ENCODE data around the gene DCP1B.

DCP1B gene

GRCh38 chr12:2004113-2004929, at the start of gene DCP1B:
TSS of gene DCP1B (minus strand) at chr12:2004457. CDS start at chr12:2004431, 26 bp downstream.
- peak; percentile 97 for DNase-seq (ENCODE audit: low read depth, low spot score)

- DNase-seq (ENCODE audit: low read depth, low spot score) = no peak
These were observed 49.4 kb upstream of the DCP1B start for GRCh38 chr12:2053691-2054090.

- DNase-seq (ENCODE audit: low read depth, low spot score) = no peak
These were observed 48.8 kb upstream of the DCP1B start, which contains the start of gene CACNA1C for GRCh38 chr12:2052826-2053678. TSS of gene CACNA1C (plus strand) at chr12:2052987. CDS start at chr12:2053563, 576 bp downstream.

DNA sequence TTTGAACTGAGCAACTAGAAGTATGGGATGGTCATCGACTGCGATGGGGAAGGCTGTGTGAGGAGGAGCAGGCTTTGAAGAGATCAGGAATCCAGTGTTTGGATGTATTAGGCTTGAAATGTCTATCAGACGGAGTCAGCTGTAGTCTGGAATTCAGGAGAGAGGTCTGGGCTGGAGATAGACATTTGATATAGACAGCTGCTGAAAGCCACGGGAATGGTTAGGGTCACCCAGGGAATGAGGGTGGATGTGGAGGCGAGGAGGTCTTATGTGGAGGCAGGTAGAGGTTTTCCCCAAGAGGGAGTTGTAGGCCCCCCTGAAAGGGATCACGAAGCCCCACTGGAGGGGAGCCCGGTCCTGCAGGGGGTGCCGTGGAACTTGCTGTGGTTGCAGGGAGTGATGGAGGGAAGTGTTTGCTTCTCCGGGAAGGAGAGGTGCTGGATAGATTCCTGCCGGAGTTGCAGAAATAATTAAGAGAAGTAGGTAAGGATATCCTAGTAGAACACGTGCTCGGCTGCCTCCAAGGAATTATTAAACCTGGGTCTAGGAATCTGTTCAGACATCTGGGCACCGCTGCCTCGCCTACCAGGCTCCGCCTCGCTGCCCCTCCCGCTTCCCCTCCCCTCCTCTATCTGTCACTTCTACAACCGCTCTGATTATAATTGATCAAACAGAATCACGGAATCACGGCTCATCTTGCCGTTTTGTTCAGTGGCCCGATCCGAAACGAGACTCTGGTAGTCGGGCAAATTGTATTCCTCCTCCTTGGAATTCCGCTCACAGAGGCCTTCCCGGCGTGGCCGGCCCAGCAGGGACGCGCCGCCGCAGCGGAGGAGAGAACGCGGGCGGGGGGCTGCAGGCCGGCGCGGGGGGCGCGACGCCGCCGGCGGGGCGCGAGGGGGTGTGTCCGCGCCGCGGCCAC, 47.7 kb upstream of the DCP1B start:
- no peak for DNase-seq (ENCODE audit: low read depth, low spot score)

DNA sequence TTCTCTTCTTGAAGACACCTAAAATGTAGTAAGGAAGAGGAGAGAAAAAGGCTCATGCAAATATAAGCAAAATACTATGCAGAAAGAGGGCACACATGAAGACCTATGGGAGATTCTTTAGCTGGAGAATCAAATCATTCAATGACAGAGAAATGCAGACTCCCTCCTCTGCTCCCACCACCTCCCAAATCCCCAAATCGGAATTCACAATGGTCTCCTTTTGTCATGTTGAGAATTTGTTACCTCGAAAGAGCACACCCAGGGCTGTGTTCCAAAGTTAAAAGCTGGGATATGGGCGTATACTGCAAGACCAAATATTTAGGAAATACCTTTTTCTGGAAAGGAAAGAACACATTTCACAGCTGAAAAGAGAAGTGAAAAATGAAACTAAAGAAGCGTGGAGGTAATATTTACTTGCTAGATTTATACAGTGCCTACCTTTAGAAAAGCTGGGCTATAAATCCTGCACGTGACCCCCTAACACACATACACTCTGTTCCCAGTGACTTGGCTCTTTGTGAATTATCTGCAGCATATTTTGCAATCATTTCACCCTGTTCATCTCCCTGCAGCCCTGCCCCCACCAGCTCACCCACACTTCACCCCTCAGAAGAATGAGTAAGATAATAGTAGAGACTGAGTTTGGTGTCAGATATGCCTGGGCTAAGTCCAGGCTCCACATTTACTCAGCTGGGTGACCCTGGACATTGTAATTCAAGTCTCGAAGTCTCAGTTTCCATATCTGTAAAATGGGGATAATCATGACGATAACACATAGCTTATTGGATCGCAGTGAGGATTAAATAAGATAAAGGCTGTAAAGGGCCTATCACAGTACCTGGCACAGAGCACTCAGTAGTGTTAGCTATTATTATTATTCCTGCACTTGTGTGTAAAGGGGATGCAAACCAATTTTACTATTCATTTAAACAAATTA, 45.6 kb upstream of the DCP1B start:
- no peak for DNase-seq (ENCODE audit: low read depth, low spot score)

- DNase-seq (ENCODE audit: low read depth, low spot score) = no peak
These were observed 43.5 kb upstream of the DCP1B start for GRCh38 chr12:2047752-2048151.

- no peak for DNase-seq (ENCODE audit: low read depth, low spot score)
These were observed 42.7 kb upstream of the DCP1B start for GRCh38 chr12:2046957-2047356.

DNA sequence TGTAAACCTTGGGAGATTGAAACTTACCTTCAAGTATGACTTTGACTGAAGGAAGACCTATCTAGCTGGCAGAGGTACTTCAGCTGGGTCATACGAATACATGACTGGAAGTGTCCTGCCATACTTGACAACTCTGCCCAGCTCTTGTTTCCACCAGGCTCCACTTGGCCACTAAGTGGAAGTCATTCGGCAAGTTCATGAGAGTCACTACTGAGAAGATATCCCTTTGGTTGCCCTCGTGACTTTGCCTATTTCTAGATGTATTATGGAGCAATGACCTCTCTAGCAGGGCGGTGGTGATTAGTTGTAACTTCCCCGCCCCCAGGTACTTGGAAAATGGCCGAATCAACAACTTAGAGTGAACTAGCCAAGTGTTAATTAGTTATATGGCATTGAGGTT, 39.9 kb upstream of the DCP1B start:
- no peak for DNase-seq (ENCODE audit: low read depth, low spot score)

DNA sequence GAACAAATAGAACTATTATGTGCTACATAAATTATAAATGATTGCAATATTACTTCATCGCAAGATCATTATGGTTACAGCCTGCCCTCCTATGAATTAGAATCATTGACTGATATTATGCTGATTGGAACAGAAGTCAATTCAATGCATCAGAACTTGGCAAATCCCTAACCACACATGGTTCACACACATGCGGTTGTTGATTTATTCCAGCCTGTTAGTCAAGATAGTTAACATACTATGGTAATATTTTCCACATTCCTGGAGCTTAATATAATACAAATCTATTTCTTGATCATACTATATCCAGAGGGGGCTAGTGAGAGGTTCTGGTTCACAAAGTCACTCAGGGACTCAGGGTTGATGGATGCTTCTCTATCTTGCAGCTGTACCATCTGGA, 38.8 kb upstream of the DCP1B start:
- no peak for DNase-seq (ENCODE audit: low read depth, low spot score)

DNA sequence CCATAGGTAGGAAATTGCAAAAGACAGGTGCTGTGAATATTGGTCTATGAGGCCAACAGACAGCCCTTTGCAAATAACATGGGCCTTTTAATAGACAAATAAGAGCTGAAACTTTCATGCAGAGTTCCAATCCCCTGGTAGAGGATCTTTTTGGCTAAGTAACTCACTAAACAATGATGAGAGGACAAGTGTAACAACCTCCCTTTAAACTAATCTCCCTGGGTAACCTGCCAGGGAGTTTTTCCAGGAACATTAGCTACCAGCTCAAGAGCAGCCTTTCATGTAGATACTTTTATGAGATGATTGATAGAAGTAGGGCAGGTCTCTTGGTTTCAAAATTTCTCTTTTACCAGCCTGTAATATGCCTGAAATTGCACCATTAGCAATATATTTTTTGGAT, 34.8 kb upstream of the DCP1B start:
- no peak for DNase-seq (ENCODE audit: low read depth, low spot score)

GRCh38 chr12:2035431-2036055, 31.3 kb upstream of the DCP1B start:
- DNase-seq (ENCODE audit: low read depth, low spot score) = no peak

DNA sequence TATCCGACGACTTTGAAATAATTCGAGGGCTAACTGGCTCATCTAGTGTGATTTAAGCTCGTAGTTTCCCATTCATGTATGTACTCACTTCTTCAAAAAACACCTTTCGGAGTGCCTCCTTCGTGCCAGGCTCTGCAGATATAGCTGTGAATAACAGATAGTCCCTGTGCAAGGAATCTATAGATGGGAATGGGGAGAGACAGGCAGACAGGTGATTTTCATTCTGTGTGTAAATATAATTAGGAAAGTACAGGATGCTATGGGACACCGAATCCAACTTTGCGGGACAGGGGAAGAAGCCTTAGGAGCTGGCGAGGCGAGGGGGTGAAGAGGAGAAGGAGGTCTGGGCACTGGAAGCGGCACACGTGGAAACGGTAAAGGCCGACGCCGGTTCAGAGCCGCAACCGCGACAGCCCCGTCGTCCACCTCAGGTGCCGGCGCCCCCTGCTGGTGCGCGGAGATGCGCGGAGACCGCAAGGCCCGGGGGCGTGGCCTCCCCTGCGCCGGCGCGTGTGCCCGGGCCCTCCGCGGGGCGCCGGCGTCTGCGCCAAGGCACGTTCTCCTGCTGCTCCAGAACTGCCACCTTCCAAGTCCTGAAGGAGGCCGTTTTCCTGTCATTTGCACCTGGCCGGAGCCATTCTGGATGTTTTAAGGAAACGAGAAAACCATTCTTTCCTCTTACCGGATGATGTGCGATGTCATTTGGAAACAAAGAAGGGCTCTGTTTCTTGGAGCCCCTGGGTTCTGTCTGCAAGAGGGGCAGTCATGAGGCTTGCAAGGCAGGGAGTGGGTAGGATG, 30.6 kb upstream of the DCP1B start:
- no peak for DNase-seq (ENCODE audit: low read depth, low spot score)

DNA sequence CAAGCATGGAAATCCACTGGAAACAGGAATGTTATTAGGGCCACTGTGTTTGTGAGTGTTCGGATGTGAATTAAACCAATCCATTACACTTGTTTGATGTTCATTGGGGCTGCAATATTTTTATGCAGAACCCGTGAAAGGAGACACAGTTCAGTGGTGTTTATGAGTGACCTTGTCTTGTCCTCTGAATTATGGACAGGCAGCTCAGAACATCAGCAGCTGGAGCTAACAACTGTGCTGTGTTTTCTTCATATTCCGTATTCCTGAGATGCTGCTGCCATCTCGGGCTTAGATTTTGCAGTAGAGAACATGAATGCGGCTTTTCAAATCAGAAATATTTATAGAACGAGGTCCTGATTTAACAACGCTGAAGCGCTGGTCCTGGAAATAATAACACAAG, 28.2 kb upstream of the DCP1B start:
- no peak for DNase-seq (ENCODE audit: low read depth, low spot score)

DNA sequence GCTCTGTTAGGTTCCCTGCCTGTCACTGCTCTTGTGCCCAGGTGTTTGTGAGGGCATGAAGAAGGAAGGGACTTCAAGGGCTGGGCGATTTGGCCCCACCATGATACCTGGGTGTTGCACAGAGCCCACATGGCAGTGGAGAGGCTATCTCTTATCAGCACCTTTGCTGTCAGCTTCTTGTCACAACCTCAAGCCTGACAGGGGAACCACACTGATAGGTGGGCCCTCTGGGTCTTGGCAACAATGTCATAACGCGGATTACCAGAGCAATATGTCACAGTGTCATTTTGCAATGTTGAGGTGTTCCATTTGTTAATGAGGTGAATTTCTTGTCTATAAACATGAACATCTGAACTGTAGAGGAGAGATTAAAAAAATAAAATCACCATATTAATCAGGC, 25.6 kb upstream of the DCP1B start:
- no peak for DNase-seq (ENCODE audit: low read depth, low spot score)

- no peak for DNase-seq (ENCODE audit: low read depth, low spot score)
These were observed 23.1 kb upstream of the DCP1B start for GRCh38 chr12:2027351-2027750.

- DNase-seq (ENCODE audit: low read depth, low spot score) = no peak
These were observed 19.1 kb upstream of the DCP1B start for GRCh38 chr12:2023365-2023764.

DNA sequence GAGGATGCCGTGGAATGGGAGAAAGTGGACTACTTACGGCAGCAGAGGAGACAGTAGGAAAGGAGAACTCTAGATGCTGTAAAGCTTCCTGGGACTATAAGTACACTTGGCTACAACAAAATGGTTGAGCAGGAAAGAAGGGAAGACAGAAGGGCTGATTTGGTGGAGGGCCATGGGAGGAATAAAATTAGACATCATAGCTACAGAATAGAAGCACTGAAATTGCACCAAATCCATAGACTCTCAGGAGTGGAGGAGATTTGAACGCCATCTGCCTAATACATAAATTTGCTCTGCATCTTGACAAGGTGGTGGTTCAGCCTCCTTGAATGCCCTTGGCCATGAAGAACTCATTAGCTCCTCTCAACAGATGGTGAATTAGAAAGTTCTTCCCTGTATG, 16.3 kb upstream of the DCP1B start:
- DNase-seq (ENCODE audit: low read depth, low spot score) = no peak

DNA sequence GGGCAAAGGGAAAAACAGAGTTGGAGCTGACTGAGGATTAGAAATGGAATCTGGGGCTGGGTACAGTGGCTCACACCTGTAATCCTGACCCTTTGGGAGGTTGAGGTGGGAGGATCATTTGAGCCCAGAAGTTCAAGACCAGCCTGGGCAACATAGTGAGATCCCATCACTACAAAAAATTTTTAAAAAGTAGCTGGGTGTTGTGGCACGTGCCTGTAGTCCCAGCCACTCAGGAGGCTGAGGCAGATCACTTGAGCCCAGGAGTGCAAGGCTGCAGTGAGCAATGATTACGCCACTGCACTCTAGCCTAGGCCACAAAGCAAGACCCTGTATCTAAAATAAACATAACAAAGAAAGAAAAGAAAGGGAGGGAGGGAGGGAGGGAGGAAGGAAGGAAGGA, 14.9 kb upstream of the DCP1B start:
- no peak for DNase-seq (ENCODE audit: low read depth, low spot score)

DNA sequence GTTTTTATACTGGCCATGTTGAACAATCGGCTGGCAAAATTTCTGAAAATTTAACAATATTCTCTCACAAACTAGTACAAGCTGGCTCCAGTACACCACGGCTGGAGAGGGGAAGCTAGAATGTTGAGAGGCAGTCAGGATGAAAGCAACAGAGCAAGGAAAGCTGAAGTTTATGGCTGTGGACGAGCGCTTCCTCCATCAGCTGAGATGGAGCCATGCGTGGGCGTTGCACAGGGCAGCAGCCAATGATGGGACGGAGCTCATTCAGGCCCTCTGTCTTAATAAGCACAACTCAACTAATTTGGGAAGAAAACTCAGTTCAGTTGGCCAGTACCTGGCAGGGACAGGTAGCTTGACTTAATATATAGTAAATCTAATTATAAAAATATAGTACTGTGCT, 14.1 kb upstream of the DCP1B start:
- DNase-seq (ENCODE audit: low read depth, low spot score) = no peak
